HL-60/S4 treated with retinoic acid at 250 ng/mL for 4 days and 3 days (cell line): Measurements from ENCODE around the gene PITPNM3.

Experiments
- in situ Hi-C: fragments of 300-500 bp; cut with MboI; formaldehyde crosslinking; loops from 2 replicates; pipeline ENCODE4 v1.7.0; 2022; ENCODE audit warnings: low sequenced_read_pairs

The PITPNM3 gene

GRCh38 chr17:6502871-6503509 lies 53.4 kb downstream of the PITPNM3 start:
- in situ Hi-C loops = no loop called here

- in situ Hi-C loops = no loop called here
Measured at GRCh38 chr17:6502142-6502541, 54.2 kb downstream of the PITPNM3 start.

- in situ Hi-C loops = no loop called here
Measured at GRCh38 chr17:6501359-6501758, 55.0 kb downstream of the PITPNM3 start.

GRCh38 chr17:6498901-6499540 lies 57.3 kb downstream of the PITPNM3 start:
- in situ Hi-C loops = no loop called here

DNA sequence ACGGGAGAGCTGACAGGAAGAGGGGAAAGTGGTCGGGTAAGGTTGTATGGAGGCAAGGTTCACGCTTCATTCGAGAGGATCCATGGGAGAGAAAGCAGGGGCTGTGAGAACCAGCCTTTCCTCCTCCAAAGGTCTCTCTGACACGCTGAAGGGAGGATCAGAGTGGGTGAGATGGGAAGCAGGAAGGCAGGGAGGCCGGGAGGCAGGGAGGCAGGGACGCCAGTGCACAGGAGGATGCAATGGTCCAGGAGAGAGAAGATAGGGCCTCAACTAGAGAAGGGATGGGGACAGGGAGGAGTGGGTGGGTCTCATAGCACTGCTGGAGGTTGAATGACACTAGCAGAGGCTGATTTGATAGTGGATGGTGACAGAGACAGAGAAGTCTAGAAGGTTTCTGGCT lies 58.0 kb downstream of the PITPNM3 start:
- in situ Hi-C loops = no loop called here

GRCh38 chr17:6497496-6498221 lies 58.7 kb downstream of the PITPNM3 start:
- in situ Hi-C loops = no loop called here

DNA sequence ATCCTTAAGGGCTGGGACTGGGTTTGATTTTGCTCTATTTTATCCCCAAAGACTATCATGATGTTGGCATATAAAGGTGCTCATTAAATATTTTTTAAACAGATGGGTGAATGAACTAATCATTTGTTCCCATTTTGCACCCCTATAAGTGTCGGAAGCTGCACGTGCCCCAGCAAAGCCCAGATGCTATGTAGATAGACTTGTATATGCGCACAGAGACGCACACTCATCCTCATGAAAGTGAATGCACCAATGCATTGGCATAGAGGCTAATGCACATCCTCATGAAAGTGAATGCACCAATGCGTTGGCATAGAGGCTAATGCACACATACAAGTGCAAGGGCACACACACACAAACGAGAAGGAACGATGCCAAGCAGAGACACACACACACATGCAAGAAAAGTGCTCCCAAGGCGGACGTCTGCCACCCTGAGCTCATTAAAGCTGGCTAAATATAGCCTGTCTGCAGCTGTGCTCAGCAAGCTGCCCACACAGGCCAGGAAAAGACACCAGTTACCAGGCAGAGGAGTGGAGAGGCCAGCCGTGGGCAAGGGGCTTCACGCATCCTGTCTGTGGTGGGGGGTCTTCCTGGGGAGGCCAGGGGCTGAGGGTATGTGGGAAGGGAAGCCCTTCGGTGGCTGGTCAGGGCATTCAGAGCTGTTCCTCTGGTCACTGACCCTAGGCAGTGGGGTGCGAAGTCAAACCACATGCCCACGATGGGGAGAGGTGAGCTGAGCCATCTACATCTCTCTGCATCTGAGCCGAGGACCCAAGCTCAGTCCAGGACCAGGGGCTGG lies 59.5 kb downstream of the PITPNM3 start:
- in situ Hi-C loops = no loop called here

GRCh38 chr17:6496116-6496481 lies 60.3 kb downstream of the PITPNM3 start:
- in situ Hi-C loops = no loop called here

DNA sequence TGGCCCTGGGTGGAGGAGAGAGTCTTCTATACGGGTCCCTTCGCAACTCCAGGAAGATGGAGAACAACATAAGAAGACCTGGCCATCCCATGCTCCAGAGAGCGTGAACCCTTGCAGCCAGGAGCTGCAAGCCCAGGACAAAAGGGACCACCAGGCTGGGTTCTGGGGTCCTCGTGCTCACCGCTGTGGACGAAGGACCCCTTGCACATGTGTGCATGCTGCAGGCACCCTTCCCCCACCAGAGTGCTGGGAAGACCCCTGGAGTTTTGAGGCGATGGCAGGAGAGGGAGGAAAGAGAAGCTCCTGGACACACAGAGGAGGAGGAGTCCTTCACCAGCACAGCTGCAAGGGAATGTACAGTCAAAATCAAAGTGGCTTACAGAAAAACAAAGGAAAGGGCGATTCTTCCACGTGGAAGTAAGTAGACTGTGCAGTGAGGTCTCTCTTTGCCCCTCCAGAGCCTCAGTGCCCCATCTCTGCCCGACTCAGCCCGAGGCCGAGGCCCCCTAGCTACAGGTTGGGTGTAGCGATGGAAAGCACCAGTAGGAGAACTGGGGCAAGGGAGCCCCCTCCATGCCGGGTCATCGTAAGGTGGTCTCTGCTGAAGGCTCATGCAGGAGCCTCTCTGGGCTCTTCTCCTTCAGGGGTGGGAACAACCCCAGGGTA lies 60.8 kb downstream of the PITPNM3 start:
- in situ Hi-C loops = no loop called here

GRCh38 chr17:6494239-6494941 lies 62.0 kb downstream of the PITPNM3 start:
- in situ Hi-C loops = no loop called here

DNA sequence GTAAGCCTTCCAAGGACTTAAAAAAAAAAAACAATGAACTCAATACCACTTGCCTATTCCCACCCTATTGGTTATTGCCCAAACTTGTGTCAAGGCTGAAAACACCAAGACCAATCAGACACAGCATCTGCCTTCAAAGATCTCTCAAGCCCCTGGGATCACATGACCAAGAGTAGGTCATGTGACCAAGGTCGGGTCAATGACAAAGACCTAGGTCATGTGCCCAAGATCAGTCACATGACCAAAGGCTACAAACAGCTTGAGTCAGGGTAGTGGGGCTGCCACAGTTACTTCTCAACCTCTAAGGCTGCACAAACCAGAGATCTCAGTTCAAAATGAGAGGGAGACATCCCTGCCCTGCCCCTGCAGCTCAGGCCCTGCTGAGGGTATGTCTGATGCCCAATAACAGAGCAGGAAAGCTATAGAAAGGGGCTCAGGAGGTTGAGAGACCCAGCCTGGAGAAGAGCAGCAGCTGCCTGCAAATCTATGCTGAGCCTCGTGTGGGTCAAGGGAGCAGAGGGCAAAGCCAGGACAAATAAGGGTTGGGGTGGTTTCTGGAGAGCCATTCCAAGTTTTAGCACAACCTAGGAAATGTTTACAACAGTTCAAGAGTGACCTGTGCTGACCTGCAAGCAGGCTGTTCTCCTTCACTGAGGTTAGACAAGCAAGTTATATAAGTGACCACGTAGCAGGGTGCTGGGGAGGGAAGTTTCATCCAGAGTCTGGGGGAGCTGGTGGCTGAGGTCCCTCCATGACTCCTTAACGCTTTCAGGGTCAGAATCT lies 63.3 kb downstream of the PITPNM3 start:
- in situ Hi-C loops = no loop called here

GRCh38 chr17:6491071-6491700 lies 65.2 kb downstream of the PITPNM3 start:
- in situ Hi-C loops = no loop called here

DNA sequence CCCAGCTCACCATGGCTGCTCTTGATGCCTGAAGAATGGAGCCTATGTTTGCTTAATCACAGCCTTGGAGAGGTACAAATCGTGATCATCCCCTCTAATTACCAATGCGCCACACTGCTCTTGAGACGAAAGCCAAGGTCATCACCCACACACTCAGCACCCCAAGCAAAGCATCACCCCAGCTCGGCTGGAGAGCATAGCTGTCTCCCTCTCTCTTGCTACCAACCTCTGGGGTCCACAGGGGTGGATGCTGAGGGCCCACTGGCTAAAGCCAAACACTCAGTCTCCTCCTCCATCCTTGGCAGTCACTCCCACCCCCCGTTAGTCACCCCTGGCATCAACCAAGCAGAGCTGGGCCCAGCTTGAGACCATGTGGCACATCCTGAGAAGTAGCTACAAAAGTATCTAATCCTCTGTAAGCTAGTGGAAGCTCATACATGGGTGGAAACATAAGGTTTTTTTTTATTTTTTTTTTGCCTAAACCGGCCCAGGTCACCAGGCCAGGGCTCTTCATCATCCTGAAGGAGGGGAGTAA lies 67.3 kb downstream of the PITPNM3 start:
- in situ Hi-C loops = no loop called here

- in situ Hi-C loops = no loop called here
Measured at GRCh38 chr17:6488008-6488539, 68.3 kb downstream of the PITPNM3 start.

GRCh38 chr17:6487251-6488007 lies 68.9 kb downstream of the PITPNM3 start:
- in situ Hi-C loops = no loop called here

DNA sequence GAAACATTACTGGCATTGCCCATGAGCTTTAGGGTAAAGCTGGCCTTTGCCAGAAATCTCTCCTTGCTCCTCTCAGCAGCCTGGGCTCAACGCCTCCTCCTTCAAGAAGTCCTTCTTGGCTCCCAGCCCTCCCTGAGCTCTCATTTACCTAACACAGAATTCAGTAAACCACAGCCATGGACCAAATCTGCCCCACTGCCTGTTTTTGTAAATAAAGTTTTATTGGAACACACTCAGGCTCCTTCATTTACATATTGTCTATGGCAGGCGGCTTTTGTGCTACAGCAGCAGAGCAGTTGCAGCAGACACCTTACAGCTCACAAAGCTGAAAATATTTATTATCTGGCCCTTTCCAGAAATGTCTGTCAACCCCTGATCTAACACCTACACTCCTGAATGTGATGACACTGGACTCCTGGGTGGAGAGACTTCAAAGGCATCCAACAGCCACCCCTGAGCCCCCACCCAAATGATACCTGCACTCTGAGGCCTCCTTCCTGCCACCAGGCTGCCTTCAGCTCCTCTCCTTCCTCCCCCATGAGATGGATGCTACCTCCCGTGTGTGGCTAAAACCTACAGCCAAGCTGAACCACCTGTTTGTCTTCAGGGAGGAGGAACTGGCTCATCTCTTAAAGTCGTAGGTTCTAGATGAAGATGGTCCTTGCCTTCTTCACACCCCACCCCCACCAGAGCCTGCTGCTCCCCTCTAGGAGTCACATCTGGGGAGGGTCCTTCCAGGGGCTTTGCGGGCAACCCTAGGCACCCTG lies 70.5 kb downstream of the PITPNM3 start:
- in situ Hi-C loops = no loop called here

DNA sequence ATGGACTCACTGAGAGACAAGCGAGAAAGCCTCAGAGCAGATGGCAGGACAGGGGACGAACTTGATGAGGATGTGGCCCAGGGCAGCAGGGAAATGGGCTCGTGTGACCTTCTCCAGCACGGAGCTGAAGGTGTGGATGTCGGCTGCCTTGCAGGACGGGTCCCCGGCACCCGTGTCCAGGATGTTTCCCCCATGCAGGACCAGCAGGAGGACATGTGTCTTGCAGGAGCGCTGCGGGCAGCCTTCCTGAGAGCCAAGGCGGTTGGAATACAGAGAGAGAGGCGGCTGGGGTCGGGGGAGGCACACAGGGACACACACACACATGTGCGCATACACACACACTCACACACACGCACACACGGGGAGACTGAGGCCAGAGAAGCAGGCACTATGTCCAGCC lies 72.8 kb downstream of the PITPNM3 start:
- in situ Hi-C loops = no loop called here
